ENCODE results near the gene MRPS7. TPM values are rescaled to one million over a fixed set of nuclear protein-coding genes. Genes with fewer than 3 reads are reported as not detected.
A peak's percentile ranks its signal among the peaks of the same experiment; 100 is the strongest.

The MRPS7 gene
- total RNA-seq, 1 experiment from 2014 or later = 93.7 TPM

DNA sequence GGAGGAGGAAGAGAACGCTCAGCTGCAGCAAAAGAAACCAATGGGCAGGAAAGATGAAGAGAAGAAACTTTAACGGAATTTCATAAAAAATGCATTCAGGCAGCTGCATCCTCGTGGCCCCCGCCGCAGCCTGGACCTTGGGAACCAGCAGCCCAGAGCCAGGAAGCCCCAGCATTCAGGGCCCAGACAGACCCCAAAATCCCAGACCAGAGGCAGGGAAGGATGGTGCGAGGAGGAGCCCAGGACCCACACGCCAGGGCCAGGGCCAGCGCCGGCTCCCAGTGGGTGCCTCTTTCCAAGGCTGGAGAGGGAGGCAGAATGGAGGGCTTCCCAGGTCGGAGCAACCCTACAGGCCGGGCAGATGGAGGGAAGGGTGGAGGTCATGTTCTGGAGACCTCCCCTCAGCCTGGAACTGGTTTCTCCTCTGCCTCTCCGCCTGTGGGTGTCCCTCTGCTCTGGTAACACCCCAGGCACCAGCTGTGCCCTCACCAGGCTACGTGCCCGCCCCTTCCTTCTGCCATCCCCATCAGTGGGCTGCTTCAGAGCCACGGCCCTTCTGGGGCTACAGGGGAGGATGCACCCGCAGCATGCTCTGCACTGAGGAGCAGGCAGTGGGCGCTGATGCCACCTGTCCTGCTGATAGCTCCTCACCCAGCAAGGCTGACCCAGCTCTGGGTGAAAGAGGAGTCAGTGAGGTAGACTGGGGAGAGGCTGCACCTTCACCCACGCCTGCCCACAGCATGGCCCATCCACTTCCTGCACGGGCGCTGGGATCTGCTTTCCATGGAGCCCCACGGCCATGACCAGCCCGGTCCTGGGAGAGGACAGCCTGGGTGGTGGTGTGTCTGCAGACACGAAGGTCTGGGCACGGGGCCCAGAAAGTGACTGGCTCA, 10.5 kb downstream of the MRPS7 start:
- Histone ChIP-seq H2AFZ (ENCODE audit: low read length) (no peak overlapping the region), H3K4me2 (ENCODE audit: insufficient read depth, insufficient read length, low read length) (peak overlapping the region; percentile 68), H4K5ac (ENCODE audit: insufficient read length, low read depth, low read length) (no peak overlapping the region), H3K27me3 (ENCODE audit: insufficient read depth, low read length) (no peaks in the 10 kb centered on the region), H2BK12ac (ENCODE audit: insufficient read length, low read depth, low read length) (no peak overlapping the region), H3K23ac (ENCODE audit: insufficient read length, low read depth, low read length) (no peak overlapping the region), H3K18ac (ENCODE audit: insufficient read length, low read depth, low read length) (no peak overlapping the region), H3K56ac (ENCODE audit: insufficient read length, low read depth, low read length) (no peak overlapping the region), H3K4me1 (ENCODE audit: insufficient read depth, low read length) (0 out of 2 replicates have a peak, but pooled peaks cover 2% of the 10 kb centered on the region), H4K8ac (replicated peaks; ENCODE audit: insufficient read length, low read depth, low read length) (no peak overlapping the region), H4K20me1 (ENCODE audit: control insufficient read depth, insufficient read depth, insufficient read length) (no peaks in the 10 kb centered on the region), H2BK15ac (ENCODE audit: low read depth, low read length) (no peak overlapping the region), H2BK120ac (ENCODE audit: low read depth, low read length, poor library complexity, severe bottlenecking) (no peak overlapping the region), H2BK5ac (ENCODE audit: insufficient read length, low read length) (no peak overlapping the region), H3K79me1 (ENCODE audit: insufficient read depth, low read depth, low read length, poor library complexity, severe bottlenecking) (no peaks in the 10 kb centered on the region), H3K14ac (ENCODE audit: insufficient read depth, low read length) (no peak overlapping the region), H3K23me2 (ENCODE audit: insufficient read length, low read depth, low read length, poor library complexity, severe bottlenecking) (peaks cover 22% of the 10 kb centered on the region), H3K9ac (ENCODE audit: extremely low read depth, insufficient read length, low read length) (peak overlapping the region; percentile 27), H3K9me3 (ENCODE audit: control insufficient read depth, low read depth, low read length) (no peaks in the 10 kb centered on the region), H3K79me2 (ENCODE audit: insufficient read depth, low read length) (no peaks in the 10 kb centered on the region), H3T11ph (ENCODE audit: low read length) (no peak overlapping the region), H4K91ac (ENCODE audit: insufficient read length, low read depth, low read length) (no peak overlapping the region), H2AK5ac (ENCODE audit: insufficient read length, low read length) (no peak overlapping the region), H3K4ac (ENCODE audit: low read depth, low read length) (no peak overlapping the region), H2BK20ac (ENCODE audit: low read depth, low read length, poor library complexity, severe bottlenecking) (no peak overlapping the region), H3K27ac (ENCODE audit: insufficient read length, low read depth, low read length) (no peak overlapping the region)
- Mint-ChIP-seq H3K4me3 (peak overlapping the region; percentile 72 to 83), H3K36me3 (ENCODE audit: insufficient read depth in 1 of 3, low read depth in 3 of 3) (peaks cover 0 to 25% (median 23%) of the 10 kb centered on the region in 3 experiments; a peak in 6 of 7 replicates), H3K27ac (no peak overlapping the region), H3K9me3 (no peaks in the 10 kb centered on the region), H3K27me3 (ENCODE audit: low read depth) (no peaks in the 10 kb centered on the region; the same call in 1 of the 2 replicates), H3K4me1 (peaks cover 15 to 20% of the 10 kb centered on the region in 2 experiments)
- no CpG with 5 or more reads among the region's 24 CpGs for WGBS (ENCODE audit: extremely low coverage, insufficient read length, low lambda C conversion rate)
- peak; percentile 52 for DNase-seq
- TF ChIP-seq, protein P1, sequence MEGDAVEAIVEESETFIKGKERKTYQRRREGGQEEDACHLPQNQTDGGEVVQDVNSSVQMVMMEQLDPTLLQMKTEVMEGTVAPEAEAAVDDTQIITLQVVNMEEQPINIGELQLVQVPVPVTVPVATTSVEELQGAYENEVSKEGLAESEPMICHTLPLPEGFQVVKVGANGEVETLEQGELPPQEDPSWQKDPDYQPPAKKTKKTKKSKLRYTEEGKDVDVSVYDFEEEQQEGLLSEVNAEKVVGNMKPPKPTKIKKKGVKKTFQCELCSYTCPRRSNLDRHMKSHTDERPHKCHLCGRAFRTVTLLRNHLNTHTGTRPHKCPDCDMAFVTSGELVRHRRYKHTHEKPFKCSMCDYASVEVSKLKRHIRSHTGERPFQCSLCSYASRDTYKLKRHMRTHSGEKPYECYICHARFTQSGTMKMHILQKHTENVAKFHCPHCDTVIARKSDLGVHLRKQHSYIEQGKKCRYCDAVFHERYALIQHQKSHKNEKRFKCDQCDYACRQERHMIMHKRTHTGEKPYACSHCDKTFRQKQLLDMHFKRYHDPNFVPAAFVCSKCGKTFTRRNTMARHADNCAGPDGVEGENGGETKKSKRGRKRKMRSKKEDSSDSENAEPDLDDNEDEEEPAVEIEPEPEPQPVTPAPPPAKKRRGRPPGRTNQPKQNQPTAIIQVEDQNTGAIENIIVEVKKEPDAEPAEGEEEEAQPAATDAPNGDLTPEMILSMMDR (conservative IDR thresholded peaks at IDR 0.05) = no peak
